Calu3 (cell line): Measurements from ENCODE around the gene PHF12. TPM values are rescaled to one million over a fixed set of nuclear protein-coding genes. Genes with fewer than 3 reads are reported as not detected.

ENCODE experiments used
- BruUV-seq: library from RNA; stranded (reverse); fragments of 400-500 nt; replicated peaks from 2 replicates; lab custom pipeline; 2021; lab: Mats Ljungman, UMichigan
- CTCF ChIA-PET: fragments of 300-600 bp; sonication (Branson Sonifier 250); formaldehyde crosslinking; loops from one replicate; lab custom pipeline; 2022; ENCODE audit warnings: antibody characterized with exemption; lab: Charles Lee
- DNase-seq: peaks from one replicate; pipeline ENCODE4 v3.0.0; 2022
- H3K27ac Mint-ChIP-seq: one replicate; pipeline ENCODE4 v1.8.0; 2022; ENCODE audit warnings: mixed read lengths; ENCODE audit not compliant: unreplicated experiment
- H3K27me3 Mint-ChIP-seq: one replicate; pipeline ENCODE4 v1.8.0; 2022; ENCODE audit warnings: mixed read lengths; ENCODE audit not compliant: unreplicated experiment
- H3K36me3 Mint-ChIP-seq: one replicate; pipeline ENCODE4 v1.8.0; 2022; ENCODE audit warnings: mild to moderate bottlenecking, moderate library complexity, mixed read lengths; ENCODE audit not compliant: insufficient read depth, unreplicated experiment
- H3K4me1 Mint-ChIP-seq: one replicate; pipeline ENCODE4 v1.8.0; 2022; ENCODE audit warnings: mild to moderate bottlenecking, low read depth, mixed read lengths; ENCODE audit not compliant: unreplicated experiment
- H3K4me3 Mint-ChIP-seq: one replicate; pipeline ENCODE4 v1.8.0; 2022; ENCODE audit warnings: mild to moderate bottlenecking, low read depth, moderate library complexity, mixed read lengths; ENCODE audit not compliant: unreplicated experiment
- H3K9me3 Mint-ChIP-seq: one replicate; pipeline ENCODE4 v1.8.0; 2022; ENCODE audit warnings: low read depth, mixed read lengths; ENCODE audit not compliant: unreplicated experiment
- intact Hi-C: fragments of 100-400 bp; cut with micrococcal nuclease; formaldehyde crosslinking; loops from one replicate; pipeline ENCODE4 v1.10.0; 2022; ENCODE audit not compliant: unreplicated experiment
- total RNA-seq: library from RNA; stranded (reverse); gene quantifications from 2 replicates; pipeline ENCODE4 v1.2.3, GENCODE V29; 2022
- TF ChIP-seq, protein P1 (sequence below): fragments of 200-600 bp; IDR thresholded peaks from one replicate; pipeline ENCODE4 v1.8.0; 2022; ENCODE audit warnings: antibody characterized with exemption; ENCODE audit not compliant: unreplicated experiment

PHF12 gene
- total RNA-seq, 1 experiment from 2014 or later, result 54.0 TPM

DNA sequence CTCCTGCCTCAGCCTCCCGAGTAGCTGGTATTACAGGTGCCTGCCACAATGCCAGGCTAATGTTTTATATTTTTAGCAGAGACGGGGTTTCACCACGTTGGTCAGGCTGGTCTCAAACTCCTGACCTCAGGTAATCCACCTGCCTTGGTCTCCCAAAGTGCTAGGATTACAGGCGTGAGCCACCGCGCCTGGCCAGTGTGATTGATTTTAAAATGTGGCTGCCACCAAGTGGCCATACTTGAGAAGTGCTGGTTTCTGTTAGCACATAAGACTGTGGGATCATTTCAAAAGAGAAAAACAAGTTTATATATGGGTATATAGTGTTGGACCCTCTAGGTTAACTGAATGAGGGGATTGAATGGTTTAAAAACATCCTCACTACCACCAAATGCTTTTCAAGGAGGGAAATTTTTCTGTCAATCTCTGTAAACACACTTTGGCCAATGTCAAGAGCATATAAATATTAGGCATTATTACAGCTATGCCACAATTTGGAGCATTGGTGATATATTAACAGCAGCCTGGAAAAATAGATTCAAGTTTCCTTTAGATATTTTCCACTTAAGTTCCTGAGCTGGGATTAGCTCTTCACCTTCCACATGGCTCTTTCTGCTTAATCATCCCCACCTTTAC, 34.9 kb downstream of the PHF12 start:
- Mint-ChIP-seq H3K36me3 (peaks cover 48% of the 10 kb centered on the region), H3K9me3 (peaks cover 6% of the 10 kb centered on the region), H3K27ac (no peak overlapping the region), H3K27me3 (no peaks in the 10 kb centered on the region), H3K4me1 (peaks cover 7% of the 10 kb centered on the region), H3K4me3 (no peak overlapping the region)
- peak; percentile 46 for DNase-seq
- CTCF ChIA-PET, result interaction anchor here (0.9 to 1.1 kb wide), 3 partner anchors 21 to 189 kb away, joined by 3 to 8 read pairs (median 3); no protein-coding TSS in a partner anchor
- no TSS peak for BruUV-seq
- TF ChIP-seq, protein P1, sequence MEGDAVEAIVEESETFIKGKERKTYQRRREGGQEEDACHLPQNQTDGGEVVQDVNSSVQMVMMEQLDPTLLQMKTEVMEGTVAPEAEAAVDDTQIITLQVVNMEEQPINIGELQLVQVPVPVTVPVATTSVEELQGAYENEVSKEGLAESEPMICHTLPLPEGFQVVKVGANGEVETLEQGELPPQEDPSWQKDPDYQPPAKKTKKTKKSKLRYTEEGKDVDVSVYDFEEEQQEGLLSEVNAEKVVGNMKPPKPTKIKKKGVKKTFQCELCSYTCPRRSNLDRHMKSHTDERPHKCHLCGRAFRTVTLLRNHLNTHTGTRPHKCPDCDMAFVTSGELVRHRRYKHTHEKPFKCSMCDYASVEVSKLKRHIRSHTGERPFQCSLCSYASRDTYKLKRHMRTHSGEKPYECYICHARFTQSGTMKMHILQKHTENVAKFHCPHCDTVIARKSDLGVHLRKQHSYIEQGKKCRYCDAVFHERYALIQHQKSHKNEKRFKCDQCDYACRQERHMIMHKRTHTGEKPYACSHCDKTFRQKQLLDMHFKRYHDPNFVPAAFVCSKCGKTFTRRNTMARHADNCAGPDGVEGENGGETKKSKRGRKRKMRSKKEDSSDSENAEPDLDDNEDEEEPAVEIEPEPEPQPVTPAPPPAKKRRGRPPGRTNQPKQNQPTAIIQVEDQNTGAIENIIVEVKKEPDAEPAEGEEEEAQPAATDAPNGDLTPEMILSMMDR, result peak; percentile 60
- intact Hi-C loops, result no loop called here

DNA sequence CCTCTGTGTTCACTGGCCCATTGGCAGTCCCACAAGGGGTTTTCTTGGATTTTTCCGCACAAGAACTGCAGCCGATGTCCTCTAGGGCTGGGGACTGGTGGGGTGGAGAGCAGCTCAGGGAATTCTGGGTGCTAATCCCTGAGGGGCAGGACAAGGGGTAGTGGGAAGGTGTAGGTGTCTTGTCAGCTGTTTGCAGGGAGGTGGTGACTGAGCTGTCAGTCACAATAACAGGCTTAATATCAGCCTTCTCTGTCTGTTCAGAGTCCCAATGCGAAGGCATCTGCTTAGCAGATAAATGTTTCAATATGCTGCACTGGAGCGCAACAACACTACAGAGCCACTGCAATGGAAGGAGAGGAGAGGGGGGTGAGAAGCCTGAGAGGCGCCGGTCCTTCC, 38.4 kb downstream of the PHF12 start:
- Mint-ChIP-seq H3K27me3 (no peaks in the 10 kb centered on the region), H3K4me1 (peaks cover 7% of the 10 kb centered on the region), H3K4me3 (no peak overlapping the region), H3K27ac (peak overlapping the region; percentile 16), H3K36me3 (peaks cover 49% of the 10 kb centered on the region), H3K9me3 (peaks cover 6% of the 10 kb centered on the region)
- CTCF ChIA-PET, result no interaction called here
- intact Hi-C loops, result no loop called here
- TF ChIP-seq, protein P1, result no peak
- TSS peak; percentile 23 for BruUV-seq
- DNase-seq, result no peak

DNA sequence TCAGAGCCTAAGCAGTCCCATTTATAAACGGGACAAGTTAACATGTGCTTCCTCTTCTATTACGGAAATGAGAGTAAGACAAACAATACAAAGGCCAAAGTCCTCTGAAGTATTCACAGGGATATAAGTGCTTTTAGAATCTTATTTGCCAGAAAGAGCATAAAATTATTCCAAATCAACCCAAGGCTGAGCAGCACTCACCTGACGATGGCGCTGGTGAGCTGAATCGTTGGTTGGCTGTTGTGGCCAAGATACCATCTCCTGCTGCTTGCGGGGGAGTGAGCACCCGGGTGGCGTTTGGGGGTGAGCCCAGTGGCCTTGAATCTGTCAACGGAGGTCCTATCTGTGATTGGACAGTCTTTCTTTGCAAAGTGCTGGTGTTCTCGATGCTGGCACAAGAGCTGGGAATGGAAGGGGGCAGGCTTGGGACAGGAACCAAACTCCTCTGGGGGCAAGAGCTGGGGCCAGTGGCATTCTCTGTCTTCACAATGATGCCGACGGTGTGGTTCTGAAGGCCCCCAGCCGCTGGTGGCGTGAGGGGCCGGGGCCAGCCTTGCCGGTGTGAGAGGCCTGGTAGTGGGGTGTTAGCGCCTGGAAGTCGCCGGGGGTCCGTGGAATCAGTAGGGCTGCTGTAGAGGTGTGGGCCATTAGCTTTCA, 38.9 kb downstream of the PHF12 start:
- Mint-ChIP-seq H3K4me1 (peaks cover 7% of the 10 kb centered on the region), H3K36me3 (peaks cover 49% of the 10 kb centered on the region), H3K9me3 (peaks cover 6% of the 10 kb centered on the region), H3K4me3 (no peak overlapping the region), H3K27ac (peak overlapping the region; percentile 16), H3K27me3 (no peaks in the 10 kb centered on the region)
- CTCF ChIA-PET, result no interaction called here
- DNase-seq, result no peak
- intact Hi-C loops, result no loop called here
- no TSS peak for BruUV-seq
- TF ChIP-seq, protein P1, result peak; percentile 11

DNA sequence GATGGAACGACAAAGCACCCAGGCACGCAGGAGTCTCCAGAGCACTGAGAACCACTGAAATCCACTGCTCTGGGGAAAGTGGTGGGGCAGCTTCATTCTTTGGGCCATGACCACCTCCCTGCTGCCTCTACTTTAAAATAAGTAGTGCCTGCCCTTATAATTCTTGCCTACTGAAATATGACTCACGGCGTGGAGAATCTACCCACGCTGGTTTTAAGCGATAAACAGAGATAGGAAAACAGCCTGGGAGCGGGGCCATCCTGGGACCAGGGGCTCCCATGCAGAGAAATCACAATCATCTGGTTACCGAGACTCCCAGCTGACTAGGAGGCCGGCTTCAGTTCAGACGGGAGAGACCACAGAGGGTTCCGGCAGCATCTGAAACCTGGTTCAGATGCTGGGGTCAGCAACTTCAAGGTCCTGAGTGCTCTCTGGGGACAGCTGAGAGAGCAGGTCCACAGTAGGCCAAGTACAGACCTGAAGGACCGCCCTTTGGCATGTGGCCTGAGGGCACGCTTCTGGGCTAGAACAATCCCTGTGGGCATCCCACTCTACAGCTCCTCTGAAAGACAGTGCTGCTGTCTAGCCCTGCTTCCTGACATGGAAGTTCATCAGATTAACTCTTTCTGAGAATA, 39.8 kb downstream of the PHF12 start:
- CTCF ChIA-PET, result interaction anchor here (0.6 kb wide), 2 partner anchors 37 to 250 kb away, joined by 4 to 5 read pairs; partner anchors contain the start of gene SDF2
- peaks cover 7% of the 10 kb centered on the region for H3K4me1 Mint-ChIP-seq
- TF ChIP-seq, protein P1, result no peak

More for the DNA sequence above, 39.8 kb downstream of the PHF12 start:
- peaks cover 52% of the 10 kb centered on the region for H3K36me3 Mint-ChIP-seq
- BruUV-seq, result no TSS peak
- no peaks in the 10 kb centered on the region for H3K27me3 Mint-ChIP-seq
- no peak overlapping the region for H3K4me3 Mint-ChIP-seq
- no peak overlapping the region for H3K27ac Mint-ChIP-seq
- DNase-seq, result no peak
- H3K9me3 Mint-ChIP-seq, result peaks cover 6% of the 10 kb centered on the region
- intact Hi-C loops, result no loop called here
